Endothelial cell of umbilical vein (primary cell): ENCODE data around the gene ZCCHC4. TPM values are rescaled to one million over a fixed set of nuclear protein-coding genes. Genes with fewer than 3 reads are reported as not detected.

ENCODE experiments used
- BruUV-seq: library from RNA; stranded (reverse); fragments of 400-500 nt; replicated peaks from 2 replicates; lab custom pipeline; 2021; lab: Mats Ljungman, UMichigan
- CTCF ChIA-PET: fragments of 300-600, 350-600 bp; sonication (Branson Sonifier 250); formaldehyde crosslinking; loops from one replicate; lab custom pipeline; 2021; ENCODE audit warnings: antibody characterized with exemption, inconsistent platforms; lab: Charles Lee
- POLR2A ChIA-PET: fragments of 300-600, 350-600 bp; sonication (Branson Sonifier 250); formaldehyde crosslinking; loops from one replicate; lab custom pipeline; 2021; ENCODE audit warnings: antibody characterized with exemption, inconsistent platforms; lab: Charles Lee
- DNase-seq: peaks from one replicate; pipeline ENCODE4 v3.0.0-alpha.2; 2011; ENCODE audit warnings: low read depth, low spot score
- FAIRE-seq: peaks from 2 replicates; lab custom pipeline; 2011; peaks lifted over from hg19 to GRCh38; lab: Jason Lieb, UNC
- H2AFZ ChIP-seq: 2 replicates; pipeline ENCODE4 v1.6.0; 2012; ENCODE audit warnings: low read depth, low read length, control low read depth, inconsistent platforms
- H3K27ac ChIP-seq: 2 replicates; pipeline ENCODE4 v1.5.1; 2011; ENCODE audit warnings: low read depth, mild to moderate bottlenecking, control low read depth, low read length, moderate library complexity; ENCODE audit not compliant: insufficient read depth
- H3K27me3 ChIP-seq, 2 experiments: 2 replicates each; pipeline versions ENCODE4 v1.6.0 to v1.6.1; 2011; ENCODE audit warnings: low read length in 2 of 2, mixed read lengths in 1 of 2; ENCODE audit not compliant: control insufficient read depth in 2 of 2, insufficient read depth in 2 of 2
- H3K36me3 ChIP-seq, 2 experiments: 2 replicates in 1 of 2; 3 replicates in 1 of 2; pipeline ENCODE4 v1.5.1; 2011; ENCODE audit warnings: low read length in 2 of 2, mild to moderate bottlenecking in 1 of 2, moderate library complexity in 1 of 2; ENCODE audit not compliant: control insufficient read depth in 2 of 2, insufficient read depth in 2 of 2; ENCODE audit errors: extremely low read depth in 1 of 2
- H3K4me1 ChIP-seq: 3 replicates; pipeline ENCODE4 v1.5.1; 2011; ENCODE audit warnings: mild to moderate bottlenecking, low read length; ENCODE audit not compliant: control insufficient read depth, insufficient read depth; ENCODE audit errors: extremely low read depth
- H3K4me2 ChIP-seq: 2 replicates; pipeline ENCODE4 v1.6.1; 2011; ENCODE audit warnings: low read length, control low read depth, mixed read lengths; ENCODE audit not compliant: insufficient read depth
- H3K4me3 ChIP-seq, 3 experiments: fragments of 200-600 bp in 1 of 3; sonication (generic), shearing (Covaris generic) in 1 of 3; replicated peaks in 1 of 3; 2 replicates each; pipeline ENCODE4 v1.5.1; 2011 to 2016; ENCODE audit warnings: control low read depth in 3 of 3, low read length in 3 of 3, mild to moderate bottlenecking in 2 of 3, inconsistent platforms in 1 of 3, low read depth in 1 of 3, moderate library complexity in 1 of 3; ENCODE audit not compliant: insufficient read depth in 1 of 3
- H3K79me2 ChIP-seq: 2 replicates; pipeline ENCODE4 v1.6.0; 2012; ENCODE audit warnings: low read length, inconsistent platforms; ENCODE audit not compliant: control insufficient read depth, insufficient read depth
- H3K9ac ChIP-seq: replicated peaks from 2 replicates; pipeline ENCODE3; 2011; ENCODE audit warnings: low read length, control low read depth; ENCODE audit not compliant: insufficient read depth; ENCODE audit errors: extremely low read depth
- H3K9me1 ChIP-seq: replicated peaks from 3 replicates; pipeline ENCODE4 v1.6.0; 2011; ENCODE audit warnings: mild to moderate bottlenecking, low read length; ENCODE audit not compliant: control insufficient read depth, insufficient read depth; ENCODE audit errors: extremely low read depth
- H3K9me3 ChIP-seq: replicated peaks from 2 replicates; pipeline ENCODE4 v1.5.1; 2012; ENCODE audit warnings: low read length, inconsistent platforms; ENCODE audit not compliant: control insufficient read depth, insufficient read depth
- H4K20me1 ChIP-seq: replicated peaks from 2 replicates; pipeline ENCODE3; 2011; ENCODE audit warnings: mild to moderate bottlenecking, low read length; ENCODE audit not compliant: control insufficient read depth, insufficient read depth; ENCODE audit errors: extremely low read depth
- CTCF ChIP-seq, 2 donors: IDR thresholded peaks; 1 replicate in 1 of 2; 2 replicates in 1 of 2; pipeline ENCODE4 v1.5.1; 2011; ENCODE audit warnings: low read length in 2 of 2, mild to moderate bottlenecking in 2 of 2, moderate library complexity in 2 of 2, control low read depth in 1 of 2, inconsistent platforms in 1 of 2, low read depth in 1 of 2; ENCODE audit not compliant: insufficient read depth in 1 of 2; ENCODE audit errors: extremely low read depth in 1 of 2
- EZH2 ChIP-seq: IDR thresholded peaks from 2 replicates; pipeline ENCODE4 v1.6.1; 2012; ENCODE audit warnings: borderline replicate concordance, low read depth, mild to moderate bottlenecking, moderate library complexity, low read length, inconsistent platforms; ENCODE audit not compliant: severe bottlenecking
- FOS ChIP-seq: IDR thresholded peaks from 2 replicates; pipeline ENCODE4 v1.6.1; 2011; ENCODE audit warnings: mild to moderate bottlenecking, low read length, moderate library complexity, borderline replicate concordance; ENCODE audit not compliant: insufficient read depth
- GATA2 ChIP-seq: IDR thresholded peaks from 2 replicates; pipeline ENCODE4 v1.7.0; 2011; ENCODE audit warnings: low read depth, mild to moderate bottlenecking, moderate library complexity, mixed read lengths, low read length; ENCODE audit not compliant: insufficient read length, insufficient read depth
- JUN ChIP-seq: IDR thresholded peaks from 2 replicates; pipeline ENCODE4 v1.6.1; 2011; ENCODE audit warnings: borderline replicate concordance, low read depth; ENCODE audit not compliant: insufficient read length, insufficient read depth
- MAX ChIP-seq: IDR thresholded peaks from 2 replicates; pipeline ENCODE4 v1.6.1; 2011; ENCODE audit not compliant: insufficient read depth, insufficient read length
- MYC ChIP-seq: IDR thresholded peaks from one replicate; pipeline ENCODE4 v1.6.1; 2011; ENCODE audit warnings: mild to moderate bottlenecking, low read depth, low read length
- POLR2A ChIP-seq: IDR thresholded peaks from 2 replicates; pipeline ENCODE4 v1.6.1; 2012; ENCODE audit warnings: low read depth, mild to moderate bottlenecking, control low read depth, low read length
- POLR2AphosphoS5 ChIP-seq: IDR thresholded peaks from 2 replicates; pipeline ENCODE4 v1.6.1; 2012; ENCODE audit warnings: low read depth, mild to moderate bottlenecking, control low read depth, low read length, moderate library complexity; ENCODE audit not compliant: insufficient read depth
- dilution Hi-C: fragments of 300-500 bp; cut with MboI; formaldehyde crosslinking; loops from one replicate; pipeline ENCODE4 v1.15.0; 2019; ENCODE audit warnings: low sequenced_read_pairs; ENCODE audit not compliant: extremely low pct_ligation_motif_present
- intact Hi-C: fragments of 100-400 bp; cut with micrococcal nuclease; formaldehyde crosslinking; loops from one replicate; pipeline ENCODE4 v1.10.0; 2022
- polyA plus RNA-seq, 4 experiments: library from polyadenylated mRNA; depleted of rRNA in 3 of 4; stranded (reverse) in 3 of 4; unstranded in 1 of 4; fragments of >200 nt; gene quantifications; 2 replicates each; pipeline versions ENCODE4 v1.2.1 to v1.2.3, GENCODE V29; 2011 to 2012; ENCODE audit warnings: missing spikeins in 1 of 4
- total RNA-seq: library from RNA; stranded (reverse); gene quantifications from 2 replicates; pipeline ENCODE4 v1.2.3, GENCODE V29; 2021

ZCCHC4 gene
- total and polyA plus RNA-seq, 2 donors (not counting 3 experiments of a cell fraction or from before 2014, with no cell fraction given) = 6.6 to 10.9 TPM

GRCh38 chr4:25379591-25379990 is 67.0 kb downstream of the ZCCHC4 start:
- no peak for DNase-seq
- no peaks in the 10 kb centered on the region for H3K27me3 ChIP-seq
- no peaks in the 10 kb centered on the region for H4K20me1 ChIP-seq
- no peak overlapping the region for H3K27ac ChIP-seq
- TF ChIP-seq POLR2AphosphoS5 = no peak
- no peak for TF ChIP-seq EZH2
- no peak for TF ChIP-seq MYC
- TF ChIP-seq JUN = no peak
- no peak for TF ChIP-seq POLR2A
- no peak for TF ChIP-seq FOS
- no peak for TF ChIP-seq GATA2
- no peak for TF ChIP-seq MAX
- TF ChIP-seq CTCF (IDR thresholded peaks at IDR 0.05; ENCODE audit: extremely low read depth in 1 of 2, insufficient read depth in 1 of 2, low read depth in 1 of 2, low read length in 2 of 2) = no peak
- peaks cover 11% of the 10 kb centered on the region for H3K4me1 ChIP-seq
- H3K9me3 ChIP-seq = no peaks in the 10 kb centered on the region
- H3K4me3 ChIP-seq = no peak overlapping the region
- dilution Hi-C loops = no loop called here
- H3K9me1 ChIP-seq = no peaks in the 10 kb centered on the region
- H2AFZ ChIP-seq = no peak overlapping the region
- BruUV-seq = no TSS peak
- no peak overlapping the region for H3K9ac ChIP-seq
- intact Hi-C loops = no loop called here
- no peak for FAIRE-seq
- CTCF ChIA-PET = interaction anchor here (0.7 to 1.3 kb wide), 4 partner anchors 10 to 67 kb away, joined by 3 to 9 read pairs (median 3); partner anchors contain the start of gene ZCCHC4
- peaks cover under 1 to 3% of the 10 kb centered on the region in 2 experiments for H3K36me3 ChIP-seq
- POLR2A ChIA-PET = no interaction called here
- H3K4me2 ChIP-seq = no peak overlapping the region
- peaks cover 21% of the 10 kb centered on the region for H3K79me2 ChIP-seq
